H9 (cell line): ENCODE measurements around the gene MED8. TPM values are rescaled to one million over a fixed set of nuclear protein-coding genes. Genes with fewer than 3 reads are reported as not detected.

Experiments used
- DNase-seq: peaks from one replicate; pipeline ENCODE4 v3.0.0-alpha.2; 2017
- H2AFZ ChIP-seq: one replicate; pipeline ENCODE4 v1.6.1; 2013; ENCODE audit warnings: mild to moderate bottlenecking, low read length, control low read depth, moderate library complexity
- H2AK5ac ChIP-seq: 2 replicates; pipeline ENCODE4 v1.6.1; 2013; ENCODE audit warnings: low read length, control low read depth, mixed read lengths; ENCODE audit not compliant: insufficient read length
- H2BK120ac ChIP-seq: one replicate; pipeline ENCODE4 v1.6.1; 2013; ENCODE audit warnings: low read depth, mild to moderate bottlenecking, low read length, control low read depth, inconsistent platforms; ENCODE audit not compliant: poor library complexity, severe bottlenecking
- H2BK12ac ChIP-seq: 2 replicates; pipeline ENCODE4 v1.6.1; 2013; ENCODE audit warnings: low read length, control low read depth, mixed read lengths, low read depth; ENCODE audit not compliant: insufficient read length
- H2BK15ac ChIP-seq: 2 replicates; pipeline ENCODE4 v1.6.1; 2013; ENCODE audit warnings: low read depth, low read length, control low read depth
- H2BK20ac ChIP-seq: one replicate; pipeline ENCODE4 v1.6.1; 2013; ENCODE audit warnings: low read depth, mild to moderate bottlenecking, low read length, control low read depth, inconsistent platforms; ENCODE audit not compliant: poor library complexity, severe bottlenecking
- H2BK5ac ChIP-seq: 2 replicates; pipeline ENCODE4 v1.6.1; 2013; ENCODE audit warnings: low read length, control low read depth, mixed read lengths; ENCODE audit not compliant: insufficient read length
- H3K14ac ChIP-seq: 2 replicates; pipeline ENCODE4 v1.6.1; 2013; ENCODE audit warnings: low read length, control low read depth; ENCODE audit not compliant: insufficient read depth
- H3K18ac ChIP-seq: 2 replicates; pipeline ENCODE4 v1.6.1; 2013; ENCODE audit warnings: low read depth, mild to moderate bottlenecking, mixed read lengths, low read length, control low read depth; ENCODE audit not compliant: insufficient read length
- H3K23ac ChIP-seq: 2 replicates; pipeline ENCODE4 v1.6.1; 2013; ENCODE audit warnings: low read length, control low read depth, mixed read lengths, low read depth; ENCODE audit not compliant: insufficient read length
- H3K23me2 ChIP-seq: 2 replicates; pipeline ENCODE4 v1.6.1; 2013; ENCODE audit warnings: low read depth, mild to moderate bottlenecking, mixed read lengths, low read length, control low read depth; ENCODE audit not compliant: insufficient read length, poor library complexity, severe bottlenecking
- H3K27ac ChIP-seq: 2 replicates; pipeline ENCODE4 v1.5.1; 2013; ENCODE audit warnings: low read length, control low read depth, mixed read lengths, low read depth; ENCODE audit not compliant: insufficient read length
- H3K27me3 ChIP-seq: 2 replicates; pipeline ENCODE4 v1.6.1; 2013; ENCODE audit warnings: low read length, control low read depth, inconsistent platforms; ENCODE audit not compliant: insufficient read depth
- H3K4ac ChIP-seq: 2 replicates; pipeline ENCODE4 v1.6.1; 2013; ENCODE audit warnings: low read depth, mild to moderate bottlenecking, control low read depth, inconsistent platforms, low read length, moderate library complexity
- H3K4me1 ChIP-seq: 2 replicates; pipeline ENCODE4 v1.6.1; 2013; ENCODE audit warnings: low read length, control low read depth, inconsistent platforms; ENCODE audit not compliant: insufficient read depth
- H3K4me2 ChIP-seq: 2 replicates; pipeline ENCODE4 v1.6.1; 2013; ENCODE audit warnings: low read length, control low read depth, mixed read lengths; ENCODE audit not compliant: insufficient read length, insufficient read depth
- H3K56ac ChIP-seq: 2 replicates; pipeline ENCODE4 v1.6.1; 2013; ENCODE audit warnings: low read depth, mild to moderate bottlenecking, mixed read lengths, low read length, control low read depth; ENCODE audit not compliant: insufficient read length
- H3K79me1 ChIP-seq: 2 replicates; pipeline ENCODE4 v1.6.1; 2013; ENCODE audit warnings: low read depth, mild to moderate bottlenecking, moderate library complexity, low read length, control low read depth, inconsistent platforms; ENCODE audit not compliant: insufficient read depth, poor library complexity, severe bottlenecking
- H3K79me2 ChIP-seq: 2 replicates; pipeline ENCODE4 v1.6.1; 2013; ENCODE audit warnings: low read length, control low read depth, inconsistent platforms; ENCODE audit not compliant: insufficient read depth
- H3K9ac ChIP-seq: 2 replicates; pipeline ENCODE4 v1.6.1; 2013; ENCODE audit warnings: low read length, control low read depth, mixed read lengths; ENCODE audit not compliant: insufficient read length; ENCODE audit errors: extremely low read depth
- H3K9me3 ChIP-seq: one replicate; pipeline ENCODE4 v1.6.1; 2013; ENCODE audit warnings: low read depth, low read length, inconsistent platforms; ENCODE audit not compliant: control insufficient read depth
- H3T11ph ChIP-seq: one replicate; pipeline ENCODE4 v1.6.1; 2013; ENCODE audit warnings: mild to moderate bottlenecking, low read length, control low read depth, inconsistent platforms
- H4K20me1 ChIP-seq: one replicate; pipeline ENCODE4 v1.6.1; 2013; ENCODE audit not compliant: control insufficient read depth, insufficient read length, insufficient read depth
- H4K5ac ChIP-seq: 2 replicates; pipeline ENCODE4 v1.6.1; 2013; ENCODE audit warnings: low read depth, mild to moderate bottlenecking, mixed read lengths, low read length, control low read depth; ENCODE audit not compliant: insufficient read length
- H4K8ac ChIP-seq: replicated peaks from 2 replicates; pipeline ENCODE4 v1.6.1; 2013; ENCODE audit warnings: low read length, control low read depth, mixed read lengths, low read depth; ENCODE audit not compliant: insufficient read length
- H4K91ac ChIP-seq: 2 replicates; pipeline ENCODE4 v1.6.1; 2013; ENCODE audit warnings: low read depth, mild to moderate bottlenecking, moderate library complexity, mixed read lengths, low read length, control low read depth; ENCODE audit not compliant: insufficient read length
- H3K27ac Mint-ChIP-seq, 3 experiments: 2 replicates in 2 of 3; 3 replicates in 1 of 3; pipeline ENCODE4 v1.8.0; 2020 to 2021; ENCODE audit warnings: mixed read lengths in 3 of 3, mild to moderate bottlenecking in 1 of 3, moderate library complexity in 1 of 3
- H3K27me3 Mint-ChIP-seq: 2 replicates; pipeline ENCODE4 v1.8.0; 2021; ENCODE audit warnings: low read depth, mild to moderate bottlenecking, moderate library complexity, mixed read lengths
- H3K36me3 Mint-ChIP-seq, 3 experiments: 2 replicates in 2 of 3; 3 replicates in 1 of 3; pipeline ENCODE4 v1.8.0; 2020 to 2021; ENCODE audit warnings: low read depth in 3 of 3, mixed read lengths in 3 of 3; ENCODE audit not compliant: insufficient read depth in 1 of 3
- H3K4me1 Mint-ChIP-seq, 2 experiments: 2 replicates each; pipeline ENCODE4 v1.8.0; 2020; ENCODE audit warnings: mixed read lengths in 2 of 2
- H3K4me3 Mint-ChIP-seq, 2 experiments: 2 replicates in 1 of 2; 3 replicates in 1 of 2; pipeline ENCODE4 v1.8.0; 2020 to 2021; ENCODE audit warnings: mild to moderate bottlenecking in 2 of 2, mixed read lengths in 2 of 2, moderate library complexity in 1 of 2
- H3K9me3 Mint-ChIP-seq, 2 experiments: 2 replicates in 1 of 2; 3 replicates in 1 of 2; pipeline ENCODE4 v1.8.0; 2020; ENCODE audit warnings: mild to moderate bottlenecking in 2 of 2, mixed read lengths in 2 of 2, moderate library complexity in 1 of 2
- WGBS: extraction: QIAGEN DNeasy Blood & Tissue Kit; methylation state at CpG from one replicate; pipeline ENCODE4 v1.1.7; 2013; ENCODE audit warnings: missing lambda C conversion rate, low lambda C conversion rate, mixed read lengths; ENCODE audit not compliant: insufficient read length; ENCODE audit errors: extremely low coverage; 5-methylcytosine and 5-hydroxymethylcytosine counted together
- total RNA-seq: library from RNA; stranded (reverse); gene quantifications from 2 replicates; pipeline ENCODE4 v1.2.1, GENCODE V29; 2021
- TF ChIP-seq, protein P1 (sequence below): fragments of 200-600 bp; sonication (generic); conservative IDR thresholded peaks from 3 replicates; pipeline ENCODE4 v1.8.0; 2021; ENCODE audit warnings: antibody characterized with exemption, mild to moderate bottlenecking

MED8 gene
- total RNA-seq, 1 experiment from 2014 or later = 23.0 TPM

DNA sequence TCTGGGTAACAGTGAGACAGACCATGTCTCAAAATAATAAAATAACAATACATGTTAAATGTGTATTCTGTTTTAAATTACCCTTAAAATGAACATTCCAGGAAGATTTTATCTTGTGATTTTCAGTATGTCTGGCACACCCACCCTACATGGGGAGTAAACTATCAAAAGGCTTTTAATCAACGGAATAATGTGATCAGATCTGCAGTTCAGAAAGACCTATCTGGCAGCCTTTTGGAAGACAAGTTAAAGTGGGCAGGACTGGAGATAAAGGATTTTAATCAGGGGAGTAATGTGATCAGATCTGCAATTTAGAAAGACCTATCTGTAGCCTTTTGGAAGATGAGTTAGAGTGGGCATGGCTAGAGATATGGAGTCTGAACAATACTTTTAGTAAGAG, 10.1 kb downstream of the MED8 start:
- Histone ChIP-seq H4K5ac (no peak overlapping the region), H3K79me2 (no peaks in the 10 kb centered on the region), H3K27me3 (no peaks in the 10 kb centered on the region), H3K27ac (no peak overlapping the region), H2AK5ac (no peak overlapping the region), H4K8ac (no peak overlapping the region), H3K4ac (no peak overlapping the region), H2BK5ac (no peak overlapping the region), H2AFZ (no peak overlapping the region), H3K4me1 (no peaks in the 10 kb centered on the region), H3K23me2 (no peaks in the 10 kb centered on the region), H3K23ac (no peak overlapping the region), H3K79me1 (no peaks in the 10 kb centered on the region), H3K4me2 (no peak overlapping the region), H2BK12ac (no peak overlapping the region), H2BK15ac (no peak overlapping the region), H4K91ac (no peak overlapping the region), H3K18ac (no peak overlapping the region), H3K14ac (no peak overlapping the region), H3K9ac (no peak overlapping the region), H3K56ac (no peak overlapping the region), H2BK120ac (no peak overlapping the region), H3T11ph (no peak overlapping the region), H2BK20ac (no peak overlapping the region), H3K9me3 (no peaks in the 10 kb centered on the region), H4K20me1 (no peaks in the 10 kb centered on the region)
- no peak overlapping the region for H3K4me3 Mint-ChIP-seq
- H3K36me3 Mint-ChIP-seq = peaks cover 0 to 27% (median 11%) of the 10 kb centered on the region in 3 experiments; a peak in 4 of 7 replicates
- no peaks in the 10 kb centered on the region for H3K27me3 Mint-ChIP-seq
- DNase-seq = no peak
- no CpG with 5 or more reads among the region's 1 CpG for WGBS
- H3K27ac Mint-ChIP-seq = no peak overlapping the region
- TF ChIP-seq, protein P1, sequence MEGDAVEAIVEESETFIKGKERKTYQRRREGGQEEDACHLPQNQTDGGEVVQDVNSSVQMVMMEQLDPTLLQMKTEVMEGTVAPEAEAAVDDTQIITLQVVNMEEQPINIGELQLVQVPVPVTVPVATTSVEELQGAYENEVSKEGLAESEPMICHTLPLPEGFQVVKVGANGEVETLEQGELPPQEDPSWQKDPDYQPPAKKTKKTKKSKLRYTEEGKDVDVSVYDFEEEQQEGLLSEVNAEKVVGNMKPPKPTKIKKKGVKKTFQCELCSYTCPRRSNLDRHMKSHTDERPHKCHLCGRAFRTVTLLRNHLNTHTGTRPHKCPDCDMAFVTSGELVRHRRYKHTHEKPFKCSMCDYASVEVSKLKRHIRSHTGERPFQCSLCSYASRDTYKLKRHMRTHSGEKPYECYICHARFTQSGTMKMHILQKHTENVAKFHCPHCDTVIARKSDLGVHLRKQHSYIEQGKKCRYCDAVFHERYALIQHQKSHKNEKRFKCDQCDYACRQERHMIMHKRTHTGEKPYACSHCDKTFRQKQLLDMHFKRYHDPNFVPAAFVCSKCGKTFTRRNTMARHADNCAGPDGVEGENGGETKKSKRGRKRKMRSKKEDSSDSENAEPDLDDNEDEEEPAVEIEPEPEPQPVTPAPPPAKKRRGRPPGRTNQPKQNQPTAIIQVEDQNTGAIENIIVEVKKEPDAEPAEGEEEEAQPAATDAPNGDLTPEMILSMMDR = no peak
- H3K9me3 Mint-ChIP-seq = no peaks in the 10 kb centered on the region
- H3K4me1 Mint-ChIP-seq = peaks cover 3 to 7% of the 10 kb centered on the region in 2 experiments
